Tibial nerve (tissue), 3 donors: ENCODE data around the gene HOXB7.

Experiments
- POLR2A ChIP-seq, 2 donors: fragments of 450-650 bp; IDR thresholded peaks; one replicate each; pipeline ENCODE4 v1.6.1; 2017; ENCODE audit warnings: antibody characterized with exemption in 2 of 2, mild to moderate bottlenecking in 2 of 2, moderate library complexity in 2 of 2
- TF ChIP-seq, protein P1 (sequence below), 5 experiments: fragments of 200-600 bp in 3 of 5; fragments of 450-650 bp in 2 of 5; sonication (generic) in 3 of 5; IDR thresholded peaks; one replicate each; pipeline ENCODE4 v1.5.1; 2016 to 2019; ENCODE audit warnings: antibody characterized with exemption in 5 of 5, mild to moderate bottlenecking in 3 of 5, moderate library complexity in 2 of 5

DNA sequence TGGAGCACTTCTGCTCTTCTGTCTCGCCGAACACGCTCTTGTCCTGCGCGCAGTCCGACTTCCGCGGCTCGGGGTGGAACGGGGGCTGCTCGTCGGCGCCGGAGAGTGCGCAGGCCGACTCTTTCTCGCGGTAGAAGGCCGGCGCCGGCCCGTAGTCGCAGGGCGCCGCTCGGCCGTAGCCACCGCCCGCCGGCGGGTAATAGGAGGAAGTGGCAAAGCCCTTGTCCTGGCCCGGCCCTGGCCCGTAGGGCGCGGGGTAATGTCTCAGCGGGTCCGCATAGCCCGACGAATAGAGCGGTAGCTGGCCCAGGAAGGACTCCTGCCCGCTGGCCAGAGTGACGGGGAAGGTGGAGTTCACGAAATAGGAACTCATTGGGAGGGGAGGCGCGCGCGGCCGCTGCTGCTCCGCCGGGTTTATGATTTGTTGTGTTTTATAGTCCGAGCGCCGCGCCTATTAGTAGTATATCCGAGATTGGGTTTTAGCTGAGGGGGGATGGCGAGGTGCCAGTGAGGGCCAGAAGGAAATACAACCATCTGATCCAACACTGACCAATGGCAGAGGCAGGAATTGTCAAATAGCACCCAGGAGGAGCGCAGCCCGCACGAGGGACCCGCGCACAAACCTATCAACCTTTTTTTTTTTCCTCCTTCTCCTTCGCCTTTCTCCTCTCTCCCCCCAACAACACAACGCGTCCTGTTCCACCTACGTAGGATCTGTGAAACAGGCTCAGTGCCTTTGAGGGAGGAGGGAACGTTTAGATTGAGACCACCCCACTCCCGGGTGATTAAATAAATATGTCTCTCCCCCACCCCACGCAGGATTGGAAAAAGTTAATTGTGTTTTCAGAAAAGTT lies 12.8 kb downstream of the HOXB7 start:
- TF ChIP-seq, protein P1, sequence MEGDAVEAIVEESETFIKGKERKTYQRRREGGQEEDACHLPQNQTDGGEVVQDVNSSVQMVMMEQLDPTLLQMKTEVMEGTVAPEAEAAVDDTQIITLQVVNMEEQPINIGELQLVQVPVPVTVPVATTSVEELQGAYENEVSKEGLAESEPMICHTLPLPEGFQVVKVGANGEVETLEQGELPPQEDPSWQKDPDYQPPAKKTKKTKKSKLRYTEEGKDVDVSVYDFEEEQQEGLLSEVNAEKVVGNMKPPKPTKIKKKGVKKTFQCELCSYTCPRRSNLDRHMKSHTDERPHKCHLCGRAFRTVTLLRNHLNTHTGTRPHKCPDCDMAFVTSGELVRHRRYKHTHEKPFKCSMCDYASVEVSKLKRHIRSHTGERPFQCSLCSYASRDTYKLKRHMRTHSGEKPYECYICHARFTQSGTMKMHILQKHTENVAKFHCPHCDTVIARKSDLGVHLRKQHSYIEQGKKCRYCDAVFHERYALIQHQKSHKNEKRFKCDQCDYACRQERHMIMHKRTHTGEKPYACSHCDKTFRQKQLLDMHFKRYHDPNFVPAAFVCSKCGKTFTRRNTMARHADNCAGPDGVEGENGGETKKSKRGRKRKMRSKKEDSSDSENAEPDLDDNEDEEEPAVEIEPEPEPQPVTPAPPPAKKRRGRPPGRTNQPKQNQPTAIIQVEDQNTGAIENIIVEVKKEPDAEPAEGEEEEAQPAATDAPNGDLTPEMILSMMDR (IDR thresholded peaks at IDR 0.05), result no peak
- no peak for TF ChIP-seq POLR2A (IDR thresholded peaks at IDR 0.05)
